Skin epidermis (tissue), 12 donors: Measurements from ENCODE around the gene HCN2.
"Not testable (repeated sequence)": the region's sequence is repeated elsewhere in the genome, so short reads cannot be mapped to it uniquely, and the experiment has no call there.

ENCODE experiments used
- H3K27ac ChIP-seq, 21 experiments: fragments of 200-600 bp; sonication (generic) in 11 of 21; one replicate each; pipeline ENCODE4 v1.5.0; 2020; ENCODE audit warnings: mild to moderate bottlenecking in 3 of 21, inconsistent platforms in 2 of 21, moderate library complexity in 2 of 21
- H3K4me3 ChIP-seq, 7 experiments: fragments of 200-600 bp; sonication (generic) in 2 of 7; one replicate each; pipeline ENCODE4 v1.5.0; 2020; ENCODE audit warnings: inconsistent platforms in 2 of 7, mild to moderate bottlenecking in 2 of 7, moderate library complexity in 1 of 7

HCN2 gene

DNA sequence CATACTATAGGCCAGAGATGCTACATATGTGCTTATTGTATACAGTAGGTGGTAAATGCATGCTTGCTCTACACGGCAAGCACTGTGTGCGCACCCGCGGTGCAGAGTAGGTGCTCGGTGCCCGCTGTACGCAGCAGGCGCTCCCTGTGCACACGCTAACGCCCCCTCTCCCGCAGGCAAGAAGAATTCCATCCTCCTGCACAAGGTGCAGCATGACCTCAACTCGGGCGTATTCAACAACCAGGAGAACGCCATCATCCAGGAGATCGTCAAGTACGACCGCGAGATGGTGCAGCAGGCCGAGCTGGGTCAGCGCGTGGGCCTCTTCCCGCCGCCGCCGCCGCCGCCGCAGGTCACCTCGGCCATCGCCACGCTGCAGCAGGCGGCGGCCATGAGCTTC, 25.9 kb downstream of the HCN2 start:
- Histone ChIP-seq H3K27ac (no peak overlapping the region), H3K4me3 (no peak overlapping the region)

DNA sequence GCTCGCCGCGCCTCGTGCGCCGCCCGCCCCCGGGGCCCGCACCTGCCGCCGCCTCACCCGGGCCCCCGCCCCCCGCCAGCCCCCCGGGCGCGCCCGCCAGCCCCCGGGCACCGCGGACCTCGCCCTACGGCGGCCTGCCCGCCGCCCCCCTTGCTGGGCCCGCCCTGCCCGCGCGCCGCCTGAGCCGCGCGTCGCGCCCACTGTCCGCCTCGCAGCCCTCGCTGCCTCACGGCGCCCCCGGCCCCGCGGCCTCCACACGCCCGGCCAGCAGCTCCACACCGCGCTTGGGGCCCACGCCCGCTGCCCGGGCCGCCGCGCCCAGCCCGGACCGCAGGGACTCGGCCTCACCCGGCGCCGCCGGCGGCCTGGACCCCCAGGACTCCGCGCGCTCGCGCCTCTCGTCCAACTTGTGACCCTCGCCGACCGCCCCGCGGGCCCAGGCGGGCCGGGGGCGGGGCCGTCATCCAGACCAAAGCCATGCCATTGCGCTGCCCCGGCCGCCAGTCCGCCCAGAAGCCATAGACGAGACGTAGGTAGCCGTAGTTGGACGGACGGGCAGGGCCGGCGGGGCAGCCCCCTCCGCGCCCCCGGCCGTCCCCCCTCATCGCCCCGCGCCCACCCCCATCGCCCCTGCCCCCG, 26.5 kb downstream of the HCN2 start:
- no peak overlapping the region for H3K4me3 ChIP-seq
- H3K27ac ChIP-seq: no peak overlapping the region

DNA sequence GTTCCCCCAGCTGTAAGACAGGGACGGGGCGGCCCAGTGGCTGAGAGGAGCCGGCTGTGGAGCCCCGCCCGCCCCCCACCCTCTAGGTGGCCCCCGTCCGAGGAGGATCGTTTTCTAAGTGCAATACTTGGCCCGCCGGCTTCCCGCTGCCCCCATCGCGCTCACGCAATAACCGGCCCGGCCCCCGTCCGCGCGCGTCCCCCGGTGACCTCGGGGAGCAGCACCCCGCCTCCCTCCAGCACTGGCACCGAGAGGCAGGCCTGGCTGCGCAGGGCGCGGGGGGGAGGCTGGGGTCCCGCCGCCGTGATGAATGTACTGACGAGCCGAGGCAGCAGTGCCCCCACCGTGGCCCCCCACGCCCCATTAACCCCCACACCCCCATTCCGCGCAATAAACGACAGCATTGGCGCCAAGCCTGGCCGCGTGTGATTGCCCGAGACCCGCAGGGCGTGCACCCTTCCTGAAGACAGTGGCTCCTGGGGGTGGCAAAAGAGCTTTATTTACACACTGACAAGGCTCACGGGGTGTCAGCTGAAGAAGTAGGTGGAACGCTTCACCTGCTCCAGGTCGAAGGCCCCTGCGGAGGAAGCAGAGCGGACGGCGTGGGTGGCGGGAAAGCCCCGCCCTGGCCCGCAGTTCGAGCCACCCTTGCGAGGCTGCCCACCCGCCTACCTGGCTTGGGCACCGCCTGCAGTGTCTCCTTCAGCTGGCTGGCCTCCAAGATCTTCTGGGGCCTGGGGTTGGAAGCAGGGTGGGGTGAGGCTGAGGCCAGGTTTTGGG, 27.3 kb downstream of the HCN2 start:
- Histone ChIP-seq H3K4me3 (no peak overlapping the region), H3K27ac (peak overlapping the region in 1 of 21 experiments; percentile 14)

DNA sequence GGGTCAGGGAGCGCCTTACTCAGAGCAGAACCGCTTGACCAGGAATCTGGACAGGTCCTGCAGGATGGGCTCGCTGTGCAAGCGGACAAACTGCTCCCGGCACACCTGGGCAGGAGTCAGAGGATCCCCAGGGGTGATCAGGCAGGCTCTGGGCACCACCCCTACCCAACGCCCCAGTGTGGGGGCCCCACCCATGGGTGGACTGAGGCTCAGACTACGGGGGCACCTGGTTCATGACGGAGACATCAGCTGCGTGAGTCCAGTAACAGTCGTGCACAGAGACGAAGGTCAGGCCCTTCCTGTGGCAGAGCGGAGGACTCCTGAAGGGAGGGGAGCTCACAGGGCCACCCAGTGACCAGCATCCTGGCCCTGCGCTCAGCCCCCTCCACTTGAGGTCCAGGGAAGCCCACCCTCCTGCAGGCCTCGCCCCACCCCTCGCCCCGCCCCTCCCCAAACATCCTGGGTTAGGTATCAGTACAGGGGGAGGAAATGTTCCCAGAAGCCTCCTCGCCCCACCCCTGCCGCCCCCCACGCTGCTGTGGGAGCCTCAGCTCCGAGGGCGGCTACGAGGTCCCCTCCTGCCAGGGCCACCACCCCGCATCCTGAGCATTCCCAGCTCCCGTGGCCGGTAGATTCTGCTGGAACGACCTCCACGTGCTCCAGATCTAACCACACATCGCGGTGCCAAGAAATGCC, 28.0 kb downstream of the HCN2 start:
- no peak overlapping the region for H3K4me3 ChIP-seq
- H3K27ac ChIP-seq: no peak overlapping the region

DNA sequence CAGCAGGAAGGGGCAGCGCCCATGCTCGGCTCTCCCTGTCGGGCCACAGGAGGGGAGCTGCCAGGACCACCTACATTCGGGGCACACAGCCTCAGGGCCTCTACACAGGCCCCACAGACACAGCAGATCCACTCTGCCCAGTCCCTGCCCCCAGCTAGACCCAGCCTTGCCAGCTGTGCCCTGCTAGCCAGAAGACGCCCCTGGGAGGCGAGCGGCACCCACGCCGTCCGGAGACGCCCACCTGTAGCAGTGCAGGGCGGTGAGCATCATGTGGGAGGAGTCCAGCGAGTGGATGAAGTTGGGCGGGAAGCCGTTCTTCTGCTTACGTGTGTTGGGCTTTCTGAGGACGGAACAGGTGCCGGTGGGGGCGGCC, 28.6 kb downstream of the HCN2 start:
- Histone ChIP-seq H3K4me3 (no peak overlapping the region), H3K27ac (no peak overlapping the region)

DNA sequence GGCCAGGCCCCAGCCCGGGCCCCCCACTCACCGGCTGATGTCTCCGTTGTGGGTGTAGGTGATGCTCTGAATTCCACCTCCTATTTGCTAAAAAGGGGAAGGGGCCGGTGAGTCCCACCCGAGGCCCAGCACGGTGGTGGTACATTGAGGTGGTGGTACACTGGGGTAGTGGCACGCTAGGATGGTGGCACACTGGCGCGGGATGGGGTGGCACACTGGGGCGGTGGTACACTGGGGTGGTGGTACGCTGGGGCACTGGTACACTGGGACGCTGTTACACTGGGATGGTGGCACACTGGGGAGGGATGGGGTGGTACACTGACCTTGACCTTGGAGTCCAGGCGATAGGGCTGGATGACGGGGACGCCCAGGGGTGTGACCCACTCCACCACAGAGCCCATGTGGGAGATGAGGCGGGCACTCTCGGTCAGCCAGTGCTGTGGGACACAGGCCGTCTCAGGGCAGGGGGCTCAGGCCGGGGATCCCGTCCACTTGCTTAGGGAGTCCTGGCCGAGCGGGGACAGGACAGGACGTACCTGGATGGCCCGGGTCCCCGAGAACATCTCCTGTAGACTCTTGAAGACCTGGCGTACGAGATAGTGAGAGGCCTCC, 29.1 kb downstream of the HCN2 start:
- no peak overlapping the region for H3K27ac ChIP-seq
- no peak overlapping the region for H3K4me3 ChIP-seq

DNA sequence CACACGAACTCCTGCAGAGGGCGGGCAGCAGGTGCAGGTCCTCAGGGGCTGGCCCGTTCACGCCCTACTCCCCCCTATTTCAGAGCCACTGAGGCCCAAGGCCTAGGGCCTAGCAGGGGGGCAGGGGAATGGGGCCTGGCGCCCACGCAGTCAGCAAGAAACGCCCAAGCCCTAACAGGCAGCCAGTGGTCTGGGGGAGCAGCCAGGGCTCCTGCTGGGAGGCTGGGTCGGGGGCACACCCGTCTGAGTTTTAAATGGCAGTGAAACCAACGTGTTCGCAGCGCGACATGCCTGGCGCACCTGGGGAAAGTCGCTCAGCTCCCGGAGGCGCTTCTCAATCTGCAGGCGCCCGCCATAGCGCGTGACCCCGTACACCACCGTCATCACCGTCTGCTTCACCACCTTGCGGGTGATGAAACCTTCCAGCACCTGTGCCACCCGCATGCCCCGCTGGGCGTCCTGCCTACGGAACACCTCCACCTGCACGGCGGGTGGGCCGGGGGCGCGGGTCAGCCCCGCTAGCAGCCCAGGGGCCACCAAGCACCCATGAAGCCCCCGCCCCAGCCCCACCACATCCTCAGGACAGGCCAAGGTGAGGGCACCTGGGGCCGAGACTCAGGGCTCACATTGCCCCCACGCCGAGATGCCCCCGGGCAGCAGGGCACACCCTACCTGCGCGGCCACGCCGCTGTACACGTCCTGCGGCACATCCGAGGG, 29.8 kb downstream of the HCN2 start:
- Histone ChIP-seq H3K27ac (no peak overlapping the region), H3K4me3 (no peak overlapping the region)

DNA sequence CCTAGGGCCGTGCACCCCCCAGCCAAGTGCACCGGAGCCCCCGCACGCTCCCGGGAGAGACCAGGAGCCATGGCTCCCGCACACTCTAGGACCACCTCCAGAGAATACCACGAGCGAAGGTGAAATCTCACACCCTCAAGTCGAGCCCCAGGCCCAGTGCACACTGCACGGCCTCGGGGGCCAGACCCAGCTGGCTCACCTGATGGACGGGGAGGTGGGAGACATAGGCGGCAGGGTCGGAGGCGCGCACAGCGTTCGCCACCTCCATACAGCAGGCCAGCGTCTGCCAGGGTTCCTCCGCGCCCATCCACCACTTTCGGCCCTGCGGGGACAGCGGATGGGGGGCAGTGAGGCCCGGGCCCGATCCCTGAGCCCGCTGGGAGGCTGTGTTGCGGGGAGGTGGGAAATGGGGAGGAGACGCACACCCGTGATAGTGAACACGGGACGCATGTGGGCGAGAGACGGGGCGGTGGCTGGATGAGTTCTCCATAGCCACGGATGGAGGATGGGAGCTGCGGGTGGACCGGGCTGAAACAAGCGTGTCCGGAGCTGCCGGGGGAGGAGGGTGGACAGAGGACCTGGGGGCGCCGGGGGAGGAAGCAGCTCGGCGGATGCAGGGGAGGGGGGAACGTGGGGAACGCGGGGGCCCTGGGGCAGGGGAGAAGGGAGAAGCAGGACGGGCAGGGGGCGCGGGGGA, 30.6 kb downstream of the HCN2 start:
- H3K27ac ChIP-seq: no peak overlapping the region
- H3K4me3 ChIP-seq: no peak overlapping the region

DNA sequence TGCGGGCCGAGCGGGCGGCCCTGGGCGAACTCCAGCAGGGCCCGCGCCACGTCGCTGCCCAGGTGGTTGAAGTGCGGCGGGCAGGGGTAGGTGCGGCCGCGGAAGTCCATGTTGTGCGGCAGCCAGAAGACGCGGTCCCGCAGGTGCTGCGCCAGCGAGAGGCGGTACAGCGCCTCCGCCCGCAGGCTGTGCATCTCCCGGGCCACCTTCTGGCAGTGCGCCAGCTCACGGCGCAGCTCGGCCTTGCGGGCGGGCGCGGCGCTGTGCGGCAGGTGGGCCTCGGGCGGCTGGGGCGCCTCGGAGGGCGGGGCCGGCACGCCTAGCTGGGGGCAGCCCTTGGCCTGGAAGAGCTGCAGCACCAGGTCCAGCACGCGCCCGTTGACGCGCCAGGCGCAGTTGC, 31.5 kb downstream of the HCN2 start:
- not testable (repeated sequence) for H3K27ac ChIP-seq

DNA sequence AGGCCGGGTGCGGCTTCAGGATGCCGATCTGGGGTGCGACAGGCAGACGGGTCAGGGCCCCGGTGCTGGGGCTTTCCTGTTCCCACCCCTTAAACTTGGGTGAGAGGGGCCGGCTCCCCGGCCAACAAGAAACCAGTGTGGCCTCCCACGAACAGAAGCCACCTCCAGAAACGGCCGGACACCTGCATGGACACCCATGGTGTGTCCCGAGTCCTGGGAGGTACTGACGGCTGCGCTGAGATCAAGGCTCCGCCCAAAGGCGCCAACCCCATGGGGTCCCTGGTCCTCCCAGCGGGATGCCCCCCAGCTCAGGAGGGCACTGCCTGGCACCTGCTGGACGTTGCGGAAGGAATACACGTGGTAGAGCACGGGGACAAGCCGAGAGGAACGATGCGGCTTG, 32.1 kb downstream of the HCN2 start:
- Histone ChIP-seq H3K4me3 (no peak overlapping the region), H3K27ac (no peak overlapping the region)

More for the DNA sequence above, 31.5 kb downstream of the HCN2 start:
- H3K4me3 ChIP-seq: not testable (repeated sequence)

DNA sequence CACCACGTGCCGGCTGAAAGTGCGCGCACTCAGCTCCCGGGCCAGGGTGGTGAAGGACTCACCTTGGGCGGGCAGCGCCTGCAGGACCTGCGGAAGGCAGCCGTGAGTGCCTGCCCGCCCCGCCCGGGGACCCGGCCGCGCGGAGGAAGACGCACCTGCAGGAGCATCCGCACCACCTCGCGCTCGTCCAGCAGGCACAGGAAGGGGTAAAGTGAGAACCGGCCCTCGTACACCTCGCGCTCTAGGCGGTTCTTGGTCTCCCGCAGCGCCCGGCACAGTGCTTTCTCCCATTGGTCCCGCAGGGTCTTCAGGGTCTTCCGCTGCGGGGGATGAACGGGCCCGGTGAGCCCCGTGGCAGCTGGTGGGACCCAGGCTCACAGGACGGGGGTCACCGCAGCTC, 33.0 kb downstream of the HCN2 start:
- Histone ChIP-seq H3K27ac (no peak overlapping the region), H3K4me3 (no peak overlapping the region)

DNA sequence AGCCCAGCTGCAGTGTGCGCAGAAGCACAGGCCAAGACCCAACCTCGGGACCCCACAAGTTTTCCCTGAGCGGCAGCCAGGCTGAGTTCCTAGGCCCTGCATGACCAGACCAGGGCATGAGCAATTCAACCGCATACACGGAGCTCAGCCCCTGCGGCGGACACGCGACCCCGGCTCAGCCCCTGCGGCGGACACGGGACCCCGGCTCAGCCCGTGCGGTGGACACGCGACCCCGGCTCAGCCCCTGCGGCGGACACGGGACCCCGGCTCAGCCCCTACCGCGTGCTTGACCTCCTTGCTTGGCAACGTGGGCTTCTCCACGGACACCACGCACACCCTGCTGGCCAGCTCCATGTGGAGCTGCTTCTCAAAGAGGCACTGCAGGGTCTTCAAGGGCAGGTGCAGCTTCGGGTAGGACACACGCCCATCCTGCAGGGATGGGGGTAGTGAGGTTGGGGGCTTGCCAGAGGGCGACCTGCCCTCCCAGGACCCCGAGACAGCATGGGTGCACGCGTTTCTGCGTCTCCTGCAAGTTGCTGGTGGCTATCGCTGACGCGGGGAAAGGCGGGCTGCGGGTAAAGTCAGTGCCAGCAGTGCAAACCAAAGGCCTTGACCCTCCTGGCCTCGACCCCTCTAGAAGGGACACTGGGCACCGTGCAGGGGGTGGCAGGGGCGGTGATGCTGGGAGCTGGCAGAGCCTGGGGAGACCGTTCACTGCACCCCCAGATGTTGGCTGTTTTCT, 33.7 kb downstream of the HCN2 start:
- Histone ChIP-seq H3K4me3 (no peak overlapping the region), H3K27ac (no peak overlapping the region)

DNA sequence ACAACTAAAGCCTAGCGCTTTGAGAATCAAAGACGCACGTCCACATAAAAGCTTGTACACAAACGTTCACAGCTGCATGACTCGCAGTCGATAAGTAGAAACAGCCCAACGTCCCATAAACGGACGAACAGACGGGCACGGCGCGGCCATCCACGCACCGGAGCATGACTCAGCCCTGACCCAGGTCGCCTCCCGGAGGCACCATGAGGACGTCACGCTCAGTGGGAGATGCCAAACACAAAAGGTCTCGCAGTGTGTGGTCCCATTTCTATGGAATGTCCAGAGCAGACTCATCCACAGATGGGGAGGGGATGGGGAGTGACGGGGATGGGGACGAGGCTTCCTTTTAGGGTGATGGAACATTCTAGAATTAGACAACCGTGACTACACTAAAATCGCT, 34.3 kb downstream of the HCN2 start:
- H3K27ac ChIP-seq: no peak overlapping the region
- H3K4me3 ChIP-seq: no peak overlapping the region

DNA sequence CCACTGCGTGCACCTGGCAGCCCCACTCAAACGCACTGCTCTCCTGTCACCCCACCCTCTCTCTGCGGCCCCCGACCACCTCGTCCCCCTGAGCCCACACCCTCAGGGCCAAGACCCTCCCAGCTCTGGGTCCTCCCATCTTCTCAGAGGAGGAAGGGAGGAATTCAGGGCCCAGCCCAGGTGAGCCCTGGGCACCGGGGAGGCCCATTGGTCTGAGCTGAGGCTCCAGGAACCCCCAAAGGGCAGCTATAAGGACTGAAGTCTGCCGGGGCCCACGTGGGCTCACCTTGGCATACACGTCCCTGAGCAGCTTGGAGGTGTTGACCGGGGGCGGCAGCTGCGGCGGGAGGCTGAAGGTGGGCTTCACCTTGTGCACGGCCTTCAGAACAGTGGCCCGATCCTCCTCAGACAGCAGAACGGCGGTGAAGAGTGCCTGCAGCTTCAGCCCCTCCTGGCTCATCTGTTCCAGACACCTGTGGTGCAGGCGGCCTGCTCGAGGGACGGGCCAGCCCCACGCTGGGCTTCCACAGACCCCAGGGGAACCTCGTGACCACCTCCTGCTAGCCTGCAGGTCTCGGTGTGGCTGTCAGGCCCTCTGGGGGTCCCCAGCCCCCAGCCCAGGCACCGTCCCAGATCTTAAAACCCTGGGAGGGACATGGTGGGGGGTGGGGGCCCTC, 34.9 kb downstream of the HCN2 start:
- Histone ChIP-seq H3K27ac (no peak overlapping the region), H3K4me3 (no peak overlapping the region)

DNA sequence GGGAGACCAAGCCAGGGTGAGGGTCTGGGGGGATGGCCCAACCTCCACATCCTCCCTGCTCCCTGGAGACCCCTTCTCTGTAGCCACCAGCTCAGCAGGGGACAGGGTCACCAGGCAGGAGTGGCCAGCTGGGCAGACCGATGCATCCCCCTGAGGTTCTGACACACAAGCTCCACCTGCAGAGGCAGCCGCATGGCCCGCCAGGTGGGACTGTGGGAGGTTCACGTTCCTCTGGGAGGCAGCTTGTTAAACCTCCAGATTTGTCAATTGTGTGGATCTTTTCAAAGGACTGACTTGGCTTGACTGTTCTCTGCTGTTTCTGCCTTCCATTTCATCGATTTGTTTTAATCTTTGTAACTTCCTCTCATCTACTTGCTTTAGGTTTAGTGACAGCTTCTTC, 35.6 kb downstream of the HCN2 start:
- no peak overlapping the region for H3K27ac ChIP-seq
- H3K4me3 ChIP-seq: no peak overlapping the region

DNA sequence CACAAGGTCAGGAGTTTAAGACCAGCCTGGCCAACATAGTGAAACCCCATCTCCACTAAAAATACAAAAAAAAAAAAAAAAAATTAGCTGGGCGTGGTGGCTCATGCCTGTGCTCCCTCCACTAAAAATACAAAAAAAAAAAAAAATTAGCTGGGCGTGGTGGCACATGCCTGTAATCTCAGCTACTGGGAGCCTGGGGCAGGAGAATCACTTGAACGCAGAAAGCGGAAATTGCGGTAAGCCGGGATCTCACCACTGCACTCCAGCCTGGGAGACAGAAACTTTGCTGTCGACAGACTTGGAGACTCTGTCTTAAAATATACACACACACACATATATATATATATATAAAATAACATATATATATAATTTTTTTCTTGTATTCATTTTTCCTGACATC, 36.9 kb downstream of the HCN2 start:
- H3K27ac ChIP-seq, H3K4me3 ChIP-seq: not testable (repeated sequence)

DNA sequence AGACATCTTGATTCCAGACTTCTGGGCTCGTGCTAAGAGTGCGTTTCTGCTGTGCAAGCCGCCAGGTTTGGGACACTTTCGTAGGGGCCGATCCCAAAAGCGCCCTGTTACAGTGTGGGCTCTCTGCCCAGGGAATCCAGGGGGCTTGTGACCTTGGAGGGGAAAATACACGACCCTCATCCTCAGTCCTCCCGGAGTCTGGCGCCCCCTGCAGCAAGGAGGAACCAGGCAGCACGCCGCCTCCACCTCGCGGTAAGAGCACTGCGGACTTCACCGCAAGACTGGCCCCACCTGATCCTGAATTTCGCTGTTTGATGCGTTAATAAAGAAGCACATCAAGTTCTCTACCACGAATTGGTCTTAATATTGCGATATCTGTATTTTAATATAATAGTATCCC, 38.5 kb downstream of the HCN2 start:
- Histone ChIP-seq H3K27ac (no peak overlapping the region), H3K4me3 (no peak overlapping the region)

DNA sequence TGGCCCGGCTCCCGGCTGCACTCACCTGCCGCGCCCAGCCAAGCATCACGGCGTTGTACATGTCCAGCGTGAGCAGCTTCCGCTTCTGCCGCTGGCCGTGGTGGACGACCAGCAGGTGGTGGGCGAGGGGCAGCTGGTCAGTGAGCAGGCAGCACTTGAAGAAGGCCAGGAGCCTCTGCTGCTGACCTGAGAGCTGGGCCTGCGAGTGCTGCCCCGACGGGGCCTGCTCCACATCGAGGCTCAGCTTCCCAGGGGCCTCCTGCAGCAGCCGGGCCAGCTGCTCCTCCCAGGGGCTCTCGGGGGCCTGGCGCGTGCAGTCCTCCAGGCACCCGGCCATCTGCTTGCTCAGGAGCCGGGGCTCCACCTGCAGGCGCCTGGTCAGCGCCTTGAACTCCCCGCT, 39.8 kb downstream of the HCN2 start:
- not testable (repeated sequence) for H3K4me3 ChIP-seq, H3K27ac ChIP-seq
